Hepatocyte (in vitro differentiated cells): Measurements from ENCODE around the gene FOXD4.
"Not testable (repeated sequence)": the region's sequence is repeated elsewhere in the genome, so short reads cannot be mapped to it uniquely, and the experiment has no call there.

Source experiments
- CTCF ChIP-seq: fragments of 200-600 bp; sonication (generic); IDR thresholded peaks from 2 replicates; pipeline ENCODE4 v1.5.1; 2016; ENCODE audit warnings: antibody characterized with exemption, mild to moderate bottlenecking; ENCODE audit not compliant: poor library complexity
- EZH2phosphoT487 ChIP-seq: fragments of 200-600 bp; sonication (generic); IDR thresholded peaks from one replicate; pipeline ENCODE4 v1.6.1; 2018; ENCODE audit warnings: antibody characterized with exemption, mild to moderate bottlenecking, low read depth, moderate library complexity; ENCODE audit not compliant: unreplicated experiment, severe bottlenecking

DNA sequence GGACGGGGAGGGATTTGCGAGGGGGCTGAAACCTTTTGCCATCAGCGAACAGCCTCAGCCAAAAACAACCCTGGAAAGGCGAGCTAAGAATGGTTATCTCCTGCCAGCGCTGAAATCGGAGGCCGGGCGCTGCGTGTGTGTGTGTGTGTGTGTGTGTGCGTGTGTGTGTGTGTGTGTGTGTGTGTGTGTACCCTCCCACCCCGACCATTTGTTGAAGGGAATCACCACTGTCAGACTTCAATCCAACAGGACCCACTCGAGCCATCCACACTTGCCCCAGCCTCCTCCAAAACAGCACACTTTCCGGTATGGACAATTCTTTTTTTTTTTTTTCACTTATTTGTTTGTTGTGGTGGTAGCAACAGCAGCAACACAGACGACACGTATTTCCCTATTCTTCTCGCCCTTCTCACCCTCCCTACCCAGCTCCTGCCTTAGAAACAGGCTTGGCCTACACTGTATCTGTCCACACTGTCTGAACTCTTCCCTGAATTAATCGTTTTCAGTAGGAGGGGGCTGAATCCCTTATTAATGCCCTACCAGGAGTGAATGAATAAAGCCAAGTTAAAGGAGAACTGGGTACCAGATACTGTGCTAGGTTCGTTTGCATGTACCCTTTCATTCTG is 44.2 kb downstream of the FOXD4 start:
- TF ChIP-seq CTCF, EZH2phosphoT487: not testable (repeated sequence)
